GM12875 (cell line): ENCODE data around the gene SMURF1.

Source experiments
- H3K4me3 ChIP-seq: one replicate; pipeline ENCODE4 v1.5.1; 2011; ENCODE audit warnings: low read depth, low read length, control low read depth
- CTCF ChIP-seq: IDR thresholded peaks from 2 replicates; pipeline ENCODE4 v1.5.1; 2011; ENCODE audit warnings: low read depth, mild to moderate bottlenecking, control low read depth, inconsistent platforms, low read length, moderate library complexity, borderline replicate concordance; ENCODE audit not compliant: insufficient read depth

Gene SMURF1

GRCh38 chr7:99112097-99112496, 31.8 kb downstream of the SMURF1 start:
- no peak for TF ChIP-seq CTCF
- no peak overlapping the region for H3K4me3 ChIP-seq

GRCh38 chr7:99111591-99111990, 32.3 kb downstream of the SMURF1 start:
- TF ChIP-seq CTCF = no peak
- H3K4me3 ChIP-seq = no peak overlapping the region

GRCh38 chr7:99109108-99110051, 34.5 kb downstream of the SMURF1 start:
- TF ChIP-seq CTCF = no peak
- no peak overlapping the region for H3K4me3 ChIP-seq

- no peak overlapping the region for H3K4me3 ChIP-seq
- no peak for TF ChIP-seq CTCF
Measured at GRCh38 chr7:99108613-99109012, 35.3 kb downstream of the SMURF1 start.

- no peak for TF ChIP-seq CTCF
- H3K4me3 ChIP-seq = no peak overlapping the region
Measured at GRCh38 chr7:99106821-99107241, 37.1 kb downstream of the SMURF1 start.

- TF ChIP-seq CTCF = no peak
Measured at GRCh38 chr7:99106411-99106810, 37.5 kb downstream of the SMURF1 start.

GRCh38 chr7:99105756-99106155, 38.2 kb downstream of the SMURF1 start:
- no peak overlapping the region for H3K4me3 ChIP-seq

More at GRCh38 chr7:99106411-99106810, 37.5 kb downstream of the SMURF1 start:
- H3K4me3 ChIP-seq = no peak overlapping the region

More at GRCh38 chr7:99105756-99106155, 38.2 kb downstream of the SMURF1 start:
- TF ChIP-seq CTCF = no peak
